SK-N-SH treated with all-trans-retinoic acid at 6 μM for 48 hours (cell line): ENCODE measurements around the gene SFT2D3.

Experiments used
- ATAC-seq: fragments of 200-7000 bp; cut with Tn5 transposase; 3 replicates; pipeline ENCODE4 v1.9.1; 2020; ENCODE audit warnings: mild to moderate bottlenecking, moderate library complexity
- ARNTL ChIP-seq: fragments of 450-650 bp; formaldehyde crosslinking; IDR thresholded peaks from 2 replicates; pipeline ENCODE4 v1.5.0; 2020; ENCODE audit warnings: low read depth, mild to moderate bottlenecking, moderate library complexity, borderline replicate concordance
- BACH2 ChIP-seq: fragments of 250-450 bp; sonication (Bioruptor Pico); IDR thresholded peaks from 2 replicates; pipeline ENCODE4 v1.9.0; 2021; ENCODE audit warnings: mild to moderate bottlenecking, borderline replicate concordance
- ESRRG ChIP-seq: fragments of 250-450 bp; sonication (Bioruptor Pico); IDR thresholded peaks from 2 replicates; pipeline ENCODE4 v1.6.1; 2021; ENCODE audit warnings: mild to moderate bottlenecking
- GLIS3 ChIP-seq: fragments of 250-450 bp; sonication (Bioruptor Pico); IDR thresholded peaks from 2 replicates; pipeline ENCODE4 v1.5.0; 2020; ENCODE audit warnings: mild to moderate bottlenecking, moderate library complexity
- ISL1 ChIP-seq: fragments of 250-450 bp; sonication (Bioruptor Pico); IDR thresholded peaks from 2 replicates; pipeline ENCODE4 v2.1.2; 2022; ENCODE audit warnings: mild to moderate bottlenecking, moderate library complexity
- OSR1 ChIP-seq: fragments of 250-450 bp; sonication (Bioruptor Pico); IDR thresholded peaks from 2 replicates; pipeline ENCODE4 v1.8.0; 2022; ENCODE audit warnings: moderate library complexity, mild to moderate bottlenecking, inconsistent platforms
- PPARA ChIP-seq: fragments of 250-450 bp; sonication (Bioruptor Pico); IDR thresholded peaks from 2 replicates; pipeline ENCODE4 v1.5.0; 2020; ENCODE audit warnings: mild to moderate bottlenecking, borderline replicate concordance
- SNAI2 ChIP-seq: fragments of 250-450 bp; sonication (Bioruptor Pico); IDR thresholded peaks from 2 replicates; pipeline ENCODE4 v1.5.0; 2020; ENCODE audit warnings: mild to moderate bottlenecking, moderate library complexity
- TOX ChIP-seq: fragments of 250-450 bp; sonication (Bioruptor Pico); IDR thresholded peaks from 2 replicates; pipeline ENCODE4 v1.8.0; 2021; ENCODE audit warnings: mild to moderate bottlenecking, moderate library complexity, borderline replicate concordance
- ZFP3 ChIP-seq: fragments of 250-450 bp; sonication (Bioruptor Pico); IDR thresholded peaks from 2 replicates; pipeline ENCODE4 v1.5.0; 2020; ENCODE audit warnings: mild to moderate bottlenecking, moderate library complexity
- ZNF70 ChIP-seq: fragments of 450-650 bp; formaldehyde crosslinking; IDR thresholded peaks from 2 replicates; pipeline ENCODE4 v1.5.0; 2020; ENCODE audit warnings: mild to moderate bottlenecking, moderate library complexity
- ZNF8 ChIP-seq: fragments of 450-650 bp; formaldehyde crosslinking; IDR thresholded peaks from 2 replicates; pipeline ENCODE4 v1.5.0; 2020; ENCODE audit warnings: mild to moderate bottlenecking, moderate library complexity
- TF ChIP-seq, protein P1 (sequence below): fragments of 250-450 bp; sonication (Bioruptor Pico); IDR thresholded peaks from 2 replicates; pipeline ENCODE4 v1.5.0; 2020; ENCODE audit warnings: mild to moderate bottlenecking, moderate library complexity
- TF ChIP-seq, protein P2 (sequence below): fragments of 250-450 bp; sonication (Bioruptor Pico); IDR thresholded peaks from 2 replicates; pipeline ENCODE4 v1.5.1; 2021; ENCODE audit warnings: mild to moderate bottlenecking, moderate library complexity
- TF ChIP-seq, protein P3 (sequence below): fragments of 250-450 bp; sonication (Bioruptor Pico); IDR thresholded peaks from 2 replicates; pipeline ENCODE4 v1.8.0; 2020; ENCODE audit warnings: mild to moderate bottlenecking, moderate library complexity, borderline replicate concordance
- TF ChIP-seq, protein P4 (sequence below): fragments of 250-450 bp; sonication (Bioruptor Pico); IDR thresholded peaks from 2 replicates; pipeline ENCODE4 v1.8.0; 2021; ENCODE audit warnings: low read depth, mild to moderate bottlenecking, moderate library complexity, borderline replicate concordance

Gene SFT2D3

DNA sequence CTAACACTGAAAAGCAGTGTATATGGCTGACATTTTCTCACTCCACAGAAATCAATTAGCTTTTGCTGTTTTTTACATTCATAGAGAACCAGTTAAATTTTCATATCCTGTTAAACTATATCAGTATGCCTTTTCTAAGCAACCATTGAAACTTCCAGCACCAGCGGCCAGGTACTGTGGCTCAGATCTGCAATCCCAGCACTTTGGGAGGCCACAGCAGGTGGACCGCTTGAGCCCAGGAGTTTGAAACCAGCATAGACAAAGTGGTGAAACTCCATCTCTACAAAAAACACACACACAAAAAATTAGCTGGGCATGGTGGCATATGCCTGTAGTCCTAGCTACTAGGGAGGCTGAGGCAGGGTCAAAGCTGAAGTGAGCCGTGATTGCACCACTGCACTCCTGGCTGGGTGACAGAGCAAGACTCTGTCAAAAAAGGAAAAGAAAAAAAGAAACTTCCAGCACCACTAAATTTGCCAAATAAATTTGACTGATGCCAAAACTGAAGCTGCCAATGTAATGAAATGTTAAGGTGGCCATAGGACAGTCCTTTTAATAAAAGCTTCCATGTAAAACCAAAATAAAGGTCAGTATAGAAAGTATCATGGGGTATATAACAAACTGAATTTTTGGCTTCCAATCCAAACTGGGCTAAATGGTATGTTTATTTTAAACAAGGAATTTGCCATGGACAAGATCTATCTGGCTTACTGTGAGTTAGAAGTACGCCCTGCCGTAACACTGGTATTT is 3.5 kb downstream of the SFT2D3 start (continued):
- TF ChIP-seq, protein P1, sequence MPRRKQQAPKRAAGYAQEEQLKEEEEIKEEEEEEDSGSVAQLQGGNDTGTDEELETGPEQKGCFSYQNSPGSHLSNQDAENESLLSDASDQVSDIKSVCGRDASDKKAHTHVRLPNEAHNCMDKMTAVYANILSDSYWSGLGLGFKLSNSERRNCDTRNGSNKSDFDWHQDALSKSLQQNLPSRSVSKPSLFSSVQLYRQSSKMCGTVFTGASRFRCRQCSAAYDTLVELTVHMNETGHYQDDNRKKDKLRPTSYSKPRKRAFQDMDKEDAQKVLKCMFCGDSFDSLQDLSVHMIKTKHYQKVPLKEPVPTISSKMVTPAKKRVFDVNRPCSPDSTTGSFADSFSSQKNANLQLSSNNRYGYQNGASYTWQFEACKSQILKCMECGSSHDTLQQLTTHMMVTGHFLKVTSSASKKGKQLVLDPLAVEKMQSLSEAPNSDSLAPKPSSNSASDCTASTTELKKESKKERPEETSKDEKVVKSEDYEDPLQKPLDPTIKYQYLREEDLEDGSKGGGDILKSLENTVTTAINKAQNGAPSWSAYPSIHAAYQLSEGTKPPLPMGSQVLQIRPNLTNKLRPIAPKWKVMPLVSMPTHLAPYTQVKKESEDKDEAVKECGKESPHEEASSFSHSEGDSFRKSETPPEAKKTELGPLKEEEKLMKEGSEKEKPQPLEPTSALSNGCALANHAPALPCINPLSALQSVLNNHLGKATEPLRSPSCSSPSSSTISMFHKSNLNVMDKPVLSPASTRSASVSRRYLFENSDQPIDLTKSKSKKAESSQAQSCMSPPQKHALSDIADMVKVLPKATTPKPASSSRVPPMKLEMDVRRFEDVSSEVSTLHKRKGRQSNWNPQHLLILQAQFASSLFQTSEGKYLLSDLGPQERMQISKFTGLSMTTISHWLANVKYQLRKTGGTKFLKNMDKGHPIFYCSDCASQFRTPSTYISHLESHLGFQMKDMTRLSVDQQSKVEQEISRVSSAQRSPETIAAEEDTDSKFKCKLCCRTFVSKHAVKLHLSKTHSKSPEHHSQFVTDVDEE (CRISPR knock-in tag) = no peak
- TF ChIP-seq, protein P2, sequence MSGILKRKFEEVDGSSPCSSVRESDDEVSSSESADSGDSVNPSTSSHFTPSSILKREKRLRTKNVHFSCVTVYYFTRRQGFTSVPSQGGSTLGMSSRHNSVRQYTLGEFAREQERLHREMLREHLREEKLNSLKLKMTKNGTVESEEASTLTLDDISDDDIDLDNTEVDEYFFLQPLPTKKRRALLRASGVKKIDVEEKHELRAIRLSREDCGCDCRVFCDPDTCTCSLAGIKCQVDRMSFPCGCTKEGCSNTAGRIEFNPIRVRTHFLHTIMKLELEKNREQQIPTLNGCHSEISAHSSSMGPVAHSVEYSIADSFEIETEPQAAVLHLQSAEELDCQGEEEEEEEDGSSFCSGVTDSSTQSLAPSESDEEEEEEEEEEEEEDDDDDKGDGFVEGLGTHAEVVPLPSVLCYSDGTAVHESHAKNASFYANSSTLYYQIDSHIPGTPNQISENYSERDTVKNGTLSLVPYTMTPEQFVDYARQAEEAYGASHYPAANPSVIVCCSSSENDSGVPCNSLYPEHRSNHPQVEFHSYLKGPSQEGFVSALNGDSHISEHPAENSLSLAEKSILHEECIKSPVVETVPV = no peak
- TF ChIP-seq ARNTL (CRISPR knock-in tag) = no peak

DNA sequence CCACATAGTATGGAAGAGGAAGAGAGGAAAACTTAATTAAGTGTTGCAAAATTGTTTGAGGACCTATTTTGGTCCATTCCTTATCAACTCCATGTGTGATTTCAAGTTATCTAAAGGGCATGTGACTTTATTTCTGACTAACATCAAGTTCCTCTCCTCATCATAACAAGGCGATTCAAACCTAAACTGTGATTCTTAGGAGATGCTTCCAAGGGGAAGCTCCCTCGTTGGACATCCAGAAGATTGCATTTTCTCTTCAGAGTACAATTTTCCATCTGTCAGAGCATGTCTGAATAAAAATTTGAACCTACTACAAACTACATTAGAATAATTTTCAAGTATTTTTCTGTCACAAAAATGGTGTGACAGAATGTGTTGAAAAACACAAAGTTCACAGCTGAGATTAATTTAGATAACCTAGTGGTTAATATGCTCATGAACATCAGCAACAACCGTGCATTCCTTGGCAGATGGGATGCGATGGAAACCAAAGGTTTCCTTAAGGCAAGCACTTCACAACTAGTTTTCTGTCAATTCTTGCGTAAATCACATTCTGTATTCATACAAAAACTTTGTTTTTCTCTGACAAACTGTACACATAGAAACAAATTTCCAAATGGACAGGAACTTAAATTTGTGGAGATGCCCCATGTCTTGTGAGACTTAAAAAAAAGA is 4.2 kb downstream of the SFT2D3 start:
- ATAC-seq = no peak
- TF ChIP-seq ESRRG (CRISPR knock-in tag) = no peak
- no peak for TF ChIP-seq ZNF70 (CRISPR knock-in tag)
- TF ChIP-seq, protein P3, sequence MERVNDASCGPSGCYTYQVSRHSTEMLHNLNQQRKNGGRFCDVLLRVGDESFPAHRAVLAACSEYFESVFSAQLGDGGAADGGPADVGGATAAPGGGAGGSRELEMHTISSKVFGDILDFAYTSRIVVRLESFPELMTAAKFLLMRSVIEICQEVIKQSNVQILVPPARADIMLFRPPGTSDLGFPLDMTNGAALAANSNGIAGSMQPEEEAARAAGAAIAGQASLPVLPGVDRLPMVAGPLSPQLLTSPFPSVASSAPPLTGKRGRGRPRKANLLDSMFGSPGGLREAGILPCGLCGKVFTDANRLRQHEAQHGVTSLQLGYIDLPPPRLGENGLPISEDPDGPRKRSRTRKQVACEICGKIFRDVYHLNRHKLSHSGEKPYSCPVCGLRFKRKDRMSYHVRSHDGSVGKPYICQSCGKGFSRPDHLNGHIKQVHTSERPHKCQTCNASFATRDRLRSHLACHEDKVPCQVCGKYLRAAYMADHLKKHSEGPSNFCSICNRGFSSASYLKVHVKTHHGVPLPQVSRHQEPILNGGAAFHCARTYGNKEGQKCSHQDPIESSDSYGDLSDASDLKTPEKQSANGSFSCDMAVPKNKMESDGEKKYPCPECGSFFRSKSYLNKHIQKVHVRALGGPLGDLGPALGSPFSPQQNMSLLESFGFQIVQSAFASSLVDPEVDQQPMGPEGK (CRISPR knock-in tag) = no peak
- TF ChIP-seq SNAI2 (CRISPR knock-in tag) = no peak
- TF ChIP-seq, protein P4, sequence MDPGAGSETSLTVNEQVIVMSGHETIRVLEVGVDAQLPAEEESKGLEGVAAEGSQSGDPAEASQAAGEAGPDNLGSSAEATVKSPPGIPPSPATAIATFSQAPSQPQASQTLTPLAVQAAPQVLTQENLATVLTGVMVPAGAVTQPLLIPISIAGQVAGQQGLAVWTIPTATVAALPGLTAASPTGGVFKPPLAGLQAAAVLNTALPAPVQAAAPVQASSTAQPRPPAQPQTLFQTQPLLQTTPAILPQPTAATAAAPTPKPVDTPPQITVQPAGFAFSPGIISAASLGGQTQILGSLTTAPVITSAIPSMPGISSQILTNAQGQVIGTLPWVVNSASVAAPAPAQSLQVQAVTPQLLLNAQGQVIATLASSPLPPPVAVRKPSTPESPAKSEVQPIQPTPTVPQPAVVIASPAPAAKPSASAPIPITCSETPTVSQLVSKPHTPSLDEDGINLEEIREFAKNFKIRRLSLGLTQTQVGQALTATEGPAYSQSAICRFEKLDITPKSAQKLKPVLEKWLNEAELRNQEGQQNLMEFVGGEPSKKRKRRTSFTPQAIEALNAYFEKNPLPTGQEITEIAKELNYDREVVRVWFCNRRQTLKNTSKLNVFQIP (CRISPR knock-in tag) = no peak
- TF ChIP-seq ZNF8 (CRISPR knock-in tag) = no peak
- no peak for TF ChIP-seq OSR1 (CRISPR knock-in tag)
- no peak for TF ChIP-seq GLIS3 (CRISPR knock-in tag)
- TF ChIP-seq ZFP3 (CRISPR knock-in tag) = no peak
- TF ChIP-seq TOX (CRISPR knock-in tag) = no peak
- TF ChIP-seq, protein P1 (CRISPR knock-in tag) = no peak
- no peak for TF ChIP-seq ISL1 (CRISPR knock-in tag)
- no peak for TF ChIP-seq PPARA
- TF ChIP-seq BACH2 (CRISPR knock-in tag) = no peak
- no peak for TF ChIP-seq ARNTL (CRISPR knock-in tag)
- TF ChIP-seq, all 23 proteins: peak for 0
